ENCODE measurements around the gene SEMA6C. TPM values are rescaled to one million over a fixed set of nuclear protein-coding genes. Genes with fewer than 3 reads are reported as not detected.

Gene SEMA6C
- total RNA-seq, 1 donor from 2014 or later: 10.1 TPM

- Histone ChIP-seq H3K9me3 (no peaks in the 10 kb centered on the region), H3K27me3 (no peaks in the 10 kb centered on the region), H3K27ac (no peak overlapping the region), H3K4me1 (peaks cover 8% of the 10 kb centered on the region), H3K4me3 (no peak overlapping the region), H3K36me3 (peaks cover 0 to 42% of the 10 kb centered on the region in 2 donors)
- no peak for DNase-seq (ENCODE audit: extremely low spot score in 2 of 2)
- no peak for TF ChIP-seq POLR2A (IDR thresholded peaks at IDR 0.05)
- no peak for TF ChIP-seq POLR2AphosphoS5 (IDR thresholded peaks at IDR 0.05; ENCODE audit: insufficient read depth in 1 of 2, low read depth in 1 of 2)
- no peak for TF ChIP-seq CTCF (IDR thresholded peaks at IDR 0.05)
- intact Hi-C loops (cut with DNase I): loop anchor here (5.0 kb wide), 2 partner anchors 56 to 131 kb away; no protein-coding TSS in a partner anchor
Measured at GRCh38 chr1:151158326-151158725, 11.9 kb upstream of the SEMA6C start.

GRCh38 chr1:151157067-151157531, 10.7 kb upstream of the SEMA6C start:
- TF ChIP-seq CTCF (IDR thresholded peaks at IDR 0.05) (no peak), POLR2AphosphoS5 (IDR thresholded peaks at IDR 0.05; ENCODE audit: insufficient read depth in 1 of 2, low read depth in 1 of 2) (no peak), POLR2A (IDR thresholded peaks at IDR 0.05) (no peak)
- no peak for DNase-seq (ENCODE audit: extremely low spot score in 2 of 2)
- Histone ChIP-seq H3K4me1 (peaks cover 8% of the 10 kb centered on the region), H3K9me3 (no peaks in the 10 kb centered on the region), H3K27me3 (no peaks in the 10 kb centered on the region), H3K27ac (no peak overlapping the region), H3K4me3 (peak overlapping the region; percentile 12 to 21), H3K36me3 (peaks cover 0 to 42% of the 10 kb centered on the region in 2 donors)
- intact Hi-C loops (cut with DNase I): loop anchor here (5.0 kb wide), 2 partner anchors 55 to 130 kb away; no protein-coding TSS in a partner anchor

GRCh38 chr1:151156515-151156819, 10.0 kb upstream of the SEMA6C start, which contains the start of gene TNFAIP8L2:
TNFAIP8L2 (plus strand) TSS chr1:151156649; CDS start chr1:151158698, 2,049 bp downstream.
- Histone ChIP-seq H3K9me3 (no peaks in the 10 kb centered on the region), H3K36me3 (peaks cover 0 to 36% of the 10 kb centered on the region in 2 donors), H3K27me3 (no peaks in the 10 kb centered on the region), H3K4me1 (peaks cover 8% of the 10 kb centered on the region), H3K4me3 (peak within 1 kb of the TSS; percentile 12 to 21), H3K27ac (no peak within 1 kb of the TSS)
- TF ChIP-seq POLR2AphosphoS5 (IDR thresholded peaks at IDR 0.05; ENCODE audit: insufficient read depth in 1 of 2, low read depth in 1 of 2) (no peak), CTCF (IDR thresholded peaks at IDR 0.05) (no peak), POLR2A (IDR thresholded peaks at IDR 0.05) (no peak)
- DNase-seq (ENCODE audit: extremely low spot score in 2 of 2): no peak
- intact Hi-C loops (cut with DNase I): loop anchor here (5.0 kb wide), 2 partner anchors 54 to 129 kb away; no protein-coding TSS in a partner anchor

GRCh38 chr1:151147665-151148064, 1.2 kb upstream of the SEMA6C start:
- intact Hi-C loops (cut with DNase I): no loop called here
- TF ChIP-seq CTCF (IDR thresholded peaks at IDR 0.05) (no peak), POLR2AphosphoS5 (IDR thresholded peaks at IDR 0.05; ENCODE audit: insufficient read depth in 1 of 2, low read depth in 1 of 2) (no peak), POLR2A (IDR thresholded peaks at IDR 0.05) (no peak)
- DNase-seq (ENCODE audit: extremely low spot score in 2 of 2): no peak
- Histone ChIP-seq H3K9me3 (no peaks in the 10 kb centered on the region), H3K36me3 (no peaks in the 10 kb centered on the region), H3K4me1 (peaks cover 43% of the 10 kb centered on the region), H3K27ac (peak overlapping the region; percentile 81), H3K4me3 (peak overlapping the region in 1 of 2 donors; percentile 54), H3K27me3 (no peaks in the 10 kb centered on the region)

GRCh38 chr1:151147132-151147503, 687 bp upstream of the SEMA6C start:
- Histone ChIP-seq H3K27me3 (no peaks in the 10 kb centered on the region), H3K4me3 (peak overlapping the region; percentile 54 to 64), H3K9me3 (no peaks in the 10 kb centered on the region), H3K27ac (peak overlapping the region; percentile 81), H3K36me3 (no peaks in the 10 kb centered on the region), H3K4me1 (peaks cover 45% of the 10 kb centered on the region)
- intact Hi-C loops (cut with DNase I): no loop called here
- TF ChIP-seq POLR2AphosphoS5 (IDR thresholded peaks at IDR 0.05; ENCODE audit: insufficient read depth in 1 of 2, low read depth in 1 of 2) (no peak), CTCF (IDR thresholded peaks at IDR 0.05) (no peak), POLR2A (IDR thresholded peaks at IDR 0.05) (no peak)
- no peak for DNase-seq (ENCODE audit: extremely low spot score in 2 of 2)

All from vagina (tissue), 2 donors.